Esophagus muscularis mucosa (tissue), 4 donors: Measurements from ENCODE around the gene PTGES3.

ENCODE experiments used
- EP300 ChIP-seq: sonication (generic); formaldehyde crosslinking; IDR thresholded peaks from one replicate; pipeline ENCODE4 v1.6.1; 2017; ENCODE audit warnings: antibody characterized with exemption
- POLR2A ChIP-seq: fragments of 450-650 bp; IDR thresholded peaks from one replicate; pipeline ENCODE4 v1.6.1; 2017; ENCODE audit warnings: antibody characterized with exemption, moderate library complexity, mild to moderate bottlenecking, low read depth
- POLR2AphosphoS5 ChIP-seq, 2 donors: sonication (generic); formaldehyde crosslinking; IDR thresholded peaks; one replicate each; pipeline ENCODE4 v1.6.1; 2017; ENCODE audit warnings: antibody characterized with exemption in 2 of 2
- TF ChIP-seq, protein P1 (sequence below), 3 experiments: fragments of 200-600 bp in 2 of 3; fragments of 450-650 bp in 1 of 3; sonication (generic) in 2 of 3; IDR thresholded peaks; one replicate each; pipeline ENCODE4 v1.5.1; 2017 to 2019; ENCODE audit warnings: antibody characterized with exemption in 3 of 3, mild to moderate bottlenecking in 2 of 3, moderate library complexity in 1 of 3

GRCh38 chr12:56687223-56688128 lies 608 bp downstream of the PTGES3 start:
- TF ChIP-seq EP300 (no peak), POLR2A (no peak), POLR2AphosphoS5 (IDR thresholded peaks at IDR 0.05) (peak in 1 of 2 donors; percentile 52)
- TF ChIP-seq, protein P1, sequence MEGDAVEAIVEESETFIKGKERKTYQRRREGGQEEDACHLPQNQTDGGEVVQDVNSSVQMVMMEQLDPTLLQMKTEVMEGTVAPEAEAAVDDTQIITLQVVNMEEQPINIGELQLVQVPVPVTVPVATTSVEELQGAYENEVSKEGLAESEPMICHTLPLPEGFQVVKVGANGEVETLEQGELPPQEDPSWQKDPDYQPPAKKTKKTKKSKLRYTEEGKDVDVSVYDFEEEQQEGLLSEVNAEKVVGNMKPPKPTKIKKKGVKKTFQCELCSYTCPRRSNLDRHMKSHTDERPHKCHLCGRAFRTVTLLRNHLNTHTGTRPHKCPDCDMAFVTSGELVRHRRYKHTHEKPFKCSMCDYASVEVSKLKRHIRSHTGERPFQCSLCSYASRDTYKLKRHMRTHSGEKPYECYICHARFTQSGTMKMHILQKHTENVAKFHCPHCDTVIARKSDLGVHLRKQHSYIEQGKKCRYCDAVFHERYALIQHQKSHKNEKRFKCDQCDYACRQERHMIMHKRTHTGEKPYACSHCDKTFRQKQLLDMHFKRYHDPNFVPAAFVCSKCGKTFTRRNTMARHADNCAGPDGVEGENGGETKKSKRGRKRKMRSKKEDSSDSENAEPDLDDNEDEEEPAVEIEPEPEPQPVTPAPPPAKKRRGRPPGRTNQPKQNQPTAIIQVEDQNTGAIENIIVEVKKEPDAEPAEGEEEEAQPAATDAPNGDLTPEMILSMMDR (IDR thresholded peaks at IDR 0.05) = no peak
